GM18499 (cell line): ENCODE data around the gene MAGEA2B.
A peak's percentile ranks its signal among the peaks of the same experiment; 100 is the strongest.
"Not testable (repeated sequence)": the region's sequence is repeated elsewhere in the genome, so short reads cannot be mapped to it uniquely, and the experiment has no call there.

Source experiments
- ATAC-seq: cut with Tn5 transposase; IDR thresholded peaks from one replicate; pipeline ENCODE4 v1.9.1; 2021; ENCODE audit warnings: moderate number of reproducible peaks; ENCODE audit not compliant: insufficient read depth, unreplicated experiment

Gene MAGEA2B

GRCh38 chrX:152713815-152714787, at the start of gene MAGEA2B:
TSS of gene MAGEA2B (plus strand) at chrX:152714628. CDS start at chrX:152717107, 2,479 bp downstream.
- ATAC-seq: not testable (repeated sequence)

- no peak for ATAC-seq
These were observed 40.3 kb upstream of the MAGEA2B start for GRCh38 chrX:152674135-152674534.

GRCh38 chrX:152674652-152675051, 39.8 kb upstream of the MAGEA2B start:
- ATAC-seq: not testable (repeated sequence)

GRCh38 chrX:152681012-152681411, 33.4 kb upstream of the MAGEA2B start:
- ATAC-seq: peak; percentile 55

- not testable (repeated sequence) for ATAC-seq
These were observed 16.2 kb upstream of the MAGEA2B start, which contains the start of gene MAGEA3 for GRCh38 chrX:152697952-152698931. TSS of gene MAGEA3 (plus strand) at chrX:152698794. CDS start at chrX:152700833, 2,039 bp downstream.

GRCh38 chrX:152700390-152700789, 14.0 kb upstream of the MAGEA2B start:
- ATAC-seq: not testable (repeated sequence)

GRCh38 chrX:152706500-152706899, 7.9 kb upstream of the MAGEA2B start:
- not testable (repeated sequence) for ATAC-seq

- ATAC-seq: not testable (repeated sequence)
These were observed 5.3 kb upstream of the MAGEA2B start, which contains the start of gene CSAG2 for GRCh38 chrX:152709173-152709572. TSS of gene CSAG2 (minus strand) at chrX:152709273. CDS start at chrX:152709112, 161 bp downstream.

GRCh38 chrX:152713195-152713594, 1.2 kb upstream of the MAGEA2B start:
- not testable (repeated sequence) for ATAC-seq

- ATAC-seq: no peak
These were observed 11.0 kb downstream of the MAGEA2B start for GRCh38 chrX:152725409-152725808.

GRCh38 chrX:152733261-152733975, 19.0 kb downstream of the MAGEA2B start, which contains the start of the genes CSAG1 and MAGEA12:
TSS of gene CSAG1 (minus strand) at chrX:152733721. CDS start at chrX:152732460, 1,261 bp downstream.
TSS of gene MAGEA12 (plus strand) at chrX:152733757. CDS start at chrX:152736162, 2,405 bp downstream.
- ATAC-seq: no peak

- not testable (repeated sequence) for ATAC-seq
These were observed 19.9 kb downstream of the MAGEA2B start for GRCh38 chrX:152734143-152734858.

- ATAC-seq: no peak
These were observed 20.7 kb downstream of the MAGEA2B start for GRCh38 chrX:152735101-152735500.

GRCh38 chrX:152735860-152736511, 21.6 kb downstream of the MAGEA2B start:
- no peak for ATAC-seq

- not testable (repeated sequence) for ATAC-seq
These were observed 22.1 kb downstream of the MAGEA2B start for GRCh38 chrX:152736528-152736927.

GRCh38 chrX:152738560-152738959, 24.1 kb downstream of the MAGEA2B start:
- no peak for ATAC-seq

- not testable (repeated sequence) for ATAC-seq
These were observed 39.5 kb downstream of the MAGEA2B start, which contains the start of gene MAGEA2 for GRCh38 chrX:152753686-152754650. TSS of gene MAGEA2 (minus strand) at chrX:152753842. CDS start at chrX:152751363, 2,479 bp downstream.
